Measurements from ENCODE around the gene TMC1.

The TMC1 gene

GRCh38 chr9:72769546-72769945 lies 248.1 kb downstream of the TMC1 start:
- no peak for TF ChIP-seq CTCF (IDR thresholded peaks at IDR 0.05; ENCODE audit: low read depth, low read length)
- no peak for TF ChIP-seq EZH2phosphoT487 (IDR thresholded peaks at IDR 0.05; ENCODE audit: low read depth)
- no peak overlapping the region for H3K27ac ChIP-seq (ENCODE audit: low read length)
- H2AFZ ChIP-seq (ENCODE audit: low read depth, low read length) = no peak overlapping the region
- no peak overlapping the region for H3K4me2 ChIP-seq (ENCODE audit: low read length)
- H3K9me3 ChIP-seq (ENCODE audit: insufficient read depth, low read length) = no peaks in the 10 kb centered on the region
- no peak overlapping the region for H3K9ac ChIP-seq (ENCODE audit: low read length)
- no peaks in the 10 kb centered on the region for H4K20me1 ChIP-seq (ENCODE audit: insufficient read depth, low read length)
- no peaks in the 10 kb centered on the region for H3K79me2 ChIP-seq (ENCODE audit: low read length)
- peaks cover 12% of the 10 kb centered on the region for H3K4me1 ChIP-seq (ENCODE audit: low read length)
- H3K27me3 ChIP-seq (ENCODE audit: low read depth, low read length) = no peaks in the 10 kb centered on the region
- no peak overlapping the region for H3K4me3 ChIP-seq (ENCODE audit: low read length)
- no peaks in the 10 kb centered on the region for H3K36me3 ChIP-seq (replicated peaks; ENCODE audit: low read depth, low read length)

GRCh38 chr9:72772661-72773060 lies 251.3 kb downstream of the TMC1 start:
- Histone ChIP-seq H4K20me1 (ENCODE audit: insufficient read depth, low read length) (no peaks in the 10 kb centered on the region), H3K9ac (ENCODE audit: low read length) (no peak overlapping the region), H3K27ac (ENCODE audit: low read length) (no peak overlapping the region), H3K79me2 (ENCODE audit: low read length) (no peaks in the 10 kb centered on the region), H3K36me3 (replicated peaks; ENCODE audit: low read depth, low read length) (no peaks in the 10 kb centered on the region), H3K4me1 (ENCODE audit: low read length) (peaks cover 12% of the 10 kb centered on the region), H3K9me3 (ENCODE audit: insufficient read depth, low read length) (no peaks in the 10 kb centered on the region), H3K27me3 (ENCODE audit: low read depth, low read length) (no peaks in the 10 kb centered on the region), H3K4me3 (ENCODE audit: low read length) (no peak overlapping the region), H3K4me2 (ENCODE audit: low read length) (no peak overlapping the region), H2AFZ (ENCODE audit: low read depth, low read length) (no peak overlapping the region)
- TF ChIP-seq CTCF (IDR thresholded peaks at IDR 0.05; ENCODE audit: low read depth, low read length) (no peak), EZH2phosphoT487 (IDR thresholded peaks at IDR 0.05; ENCODE audit: low read depth) (no peak)

GRCh38 chr9:72773570-72773969 lies 252.2 kb downstream of the TMC1 start:
- Histone ChIP-seq H3K4me2 (ENCODE audit: low read length) (no peak overlapping the region), H3K36me3 (replicated peaks; ENCODE audit: low read depth, low read length) (no peaks in the 10 kb centered on the region), H3K4me1 (ENCODE audit: low read length) (peaks cover 12% of the 10 kb centered on the region), H3K4me3 (ENCODE audit: low read length) (no peak overlapping the region), H3K27me3 (ENCODE audit: low read depth, low read length) (no peaks in the 10 kb centered on the region), H3K9me3 (ENCODE audit: insufficient read depth, low read length) (no peaks in the 10 kb centered on the region), H3K9ac (ENCODE audit: low read length) (no peak overlapping the region), H4K20me1 (ENCODE audit: insufficient read depth, low read length) (no peaks in the 10 kb centered on the region), H3K27ac (ENCODE audit: low read length) (no peak overlapping the region), H2AFZ (ENCODE audit: low read depth, low read length) (no peak overlapping the region), H3K79me2 (ENCODE audit: low read length) (no peaks in the 10 kb centered on the region)
- TF ChIP-seq EZH2phosphoT487 (IDR thresholded peaks at IDR 0.05; ENCODE audit: low read depth) = no peak
- TF ChIP-seq CTCF (IDR thresholded peaks at IDR 0.05; ENCODE audit: low read depth, low read length) = no peak

- H3K36me3 ChIP-seq (replicated peaks; ENCODE audit: low read depth, low read length) = no peaks in the 10 kb centered on the region
- no peaks in the 10 kb centered on the region for H3K9me3 ChIP-seq (ENCODE audit: insufficient read depth, low read length)
These were observed 254.2 kb downstream of the TMC1 start for GRCh38 chr9:72775570-72775969.

More at GRCh38 chr9:72775570-72775969, 254.2 kb downstream of the TMC1 start:
- no peaks in the 10 kb centered on the region for H3K79me2 ChIP-seq (ENCODE audit: low read length)
- H2AFZ ChIP-seq (ENCODE audit: low read depth, low read length) = no peak overlapping the region
- no peak overlapping the region for H3K4me2 ChIP-seq (ENCODE audit: low read length)
- H3K27ac ChIP-seq (ENCODE audit: low read length) = no peak overlapping the region
- H3K4me3 ChIP-seq (ENCODE audit: low read length) = no peak overlapping the region
- no peaks in the 10 kb centered on the region for H4K20me1 ChIP-seq (ENCODE audit: insufficient read depth, low read length)
- no peak overlapping the region for H3K9ac ChIP-seq (ENCODE audit: low read length)
- H3K4me1 ChIP-seq (ENCODE audit: low read length) = peaks cover 12% of the 10 kb centered on the region
- no peak for TF ChIP-seq CTCF (IDR thresholded peaks at IDR 0.05; ENCODE audit: low read depth, low read length)
- TF ChIP-seq EZH2phosphoT487 (IDR thresholded peaks at IDR 0.05; ENCODE audit: low read depth) = no peak
- H3K27me3 ChIP-seq (ENCODE audit: low read depth, low read length) = no peaks in the 10 kb centered on the region

Data from OCI-LY3 (cell line).